ENCODE results near the gene SZRD1.

SZRD1 gene

DNA sequence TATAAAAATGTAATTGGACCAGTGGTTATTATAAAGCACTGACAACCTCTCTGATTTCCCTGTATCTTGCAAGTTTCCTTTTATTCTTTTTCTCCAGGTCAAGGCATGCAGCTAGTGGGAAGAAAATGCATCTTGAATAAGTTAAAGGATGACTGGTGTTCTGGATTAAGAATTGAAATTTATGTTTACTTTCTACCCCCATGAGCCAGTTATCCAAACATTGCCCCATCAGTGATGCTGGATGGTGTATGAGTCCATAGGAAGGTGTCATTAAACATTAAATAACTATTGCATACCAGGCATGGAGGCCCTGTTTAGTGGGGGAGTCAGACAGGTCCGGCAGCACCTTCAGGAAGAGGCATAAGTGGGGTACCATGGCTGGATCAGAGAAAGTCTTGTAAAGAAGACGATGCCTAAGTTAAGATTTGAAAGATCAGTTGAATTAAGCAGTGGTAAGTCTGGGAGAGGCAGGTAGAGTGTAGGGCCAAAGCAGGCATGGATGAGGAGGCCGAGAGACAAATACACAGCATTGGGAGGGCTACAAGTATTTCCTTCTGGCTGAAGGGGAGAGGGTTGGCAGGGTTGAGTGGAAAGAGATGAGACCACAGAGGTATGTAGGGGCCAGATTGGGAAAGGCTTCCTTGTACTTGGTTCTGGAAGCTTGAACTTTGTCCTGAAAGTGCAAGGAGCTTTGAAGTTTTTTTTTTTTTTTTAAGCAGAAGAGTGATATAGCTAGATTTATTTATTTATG is 5.7 kb downstream of the SZRD1 start:
- no peak for DNase-seq (ENCODE audit: low read depth, low spot score)
- CTCF ChIA-PET: interaction anchor here (0.6 to 3.3 kb wide), 4 partner anchors 16 to 69 kb away, joined by 4 to 10 read pairs (median 8); partner anchors contain the start of gene NECAP2
- no peak overlapping the region for H3K4me3 ChIP-seq (ENCODE audit: low read depth, low read length)
- TF ChIP-seq, protein P1, sequence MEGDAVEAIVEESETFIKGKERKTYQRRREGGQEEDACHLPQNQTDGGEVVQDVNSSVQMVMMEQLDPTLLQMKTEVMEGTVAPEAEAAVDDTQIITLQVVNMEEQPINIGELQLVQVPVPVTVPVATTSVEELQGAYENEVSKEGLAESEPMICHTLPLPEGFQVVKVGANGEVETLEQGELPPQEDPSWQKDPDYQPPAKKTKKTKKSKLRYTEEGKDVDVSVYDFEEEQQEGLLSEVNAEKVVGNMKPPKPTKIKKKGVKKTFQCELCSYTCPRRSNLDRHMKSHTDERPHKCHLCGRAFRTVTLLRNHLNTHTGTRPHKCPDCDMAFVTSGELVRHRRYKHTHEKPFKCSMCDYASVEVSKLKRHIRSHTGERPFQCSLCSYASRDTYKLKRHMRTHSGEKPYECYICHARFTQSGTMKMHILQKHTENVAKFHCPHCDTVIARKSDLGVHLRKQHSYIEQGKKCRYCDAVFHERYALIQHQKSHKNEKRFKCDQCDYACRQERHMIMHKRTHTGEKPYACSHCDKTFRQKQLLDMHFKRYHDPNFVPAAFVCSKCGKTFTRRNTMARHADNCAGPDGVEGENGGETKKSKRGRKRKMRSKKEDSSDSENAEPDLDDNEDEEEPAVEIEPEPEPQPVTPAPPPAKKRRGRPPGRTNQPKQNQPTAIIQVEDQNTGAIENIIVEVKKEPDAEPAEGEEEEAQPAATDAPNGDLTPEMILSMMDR (IDR thresholded peaks at IDR 0.05; ENCODE audit: insufficient read depth, low read length, missing control alignments): no peak
- POLR2A ChIA-PET: interaction anchor here (1.5 kb wide), 1 partner anchor 13 kb away, joined by 3 read pairs; no protein-coding TSS in a partner anchor

DNA sequence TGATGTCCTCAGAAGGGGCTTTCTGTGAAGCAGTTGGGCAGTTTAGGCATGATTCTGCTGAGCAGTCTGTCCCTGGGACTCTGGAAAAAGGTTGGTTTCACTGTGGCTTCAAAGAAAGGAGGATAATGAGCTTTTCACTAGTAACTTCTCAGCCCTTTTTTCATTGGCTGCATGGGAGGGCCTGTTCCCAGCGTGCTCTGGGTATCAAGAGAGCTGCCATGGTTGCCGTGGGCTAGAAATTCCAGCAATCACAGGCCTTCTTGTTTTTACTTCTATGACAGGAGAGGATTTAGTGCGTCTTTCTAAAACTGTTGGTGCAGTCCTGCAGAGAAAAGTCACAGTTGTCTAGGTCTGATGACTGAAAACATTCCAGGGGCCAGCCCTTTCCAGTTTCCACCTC is 7.2 kb downstream of the SZRD1 start:
- DNase-seq (ENCODE audit: low read depth, low spot score): no peak
- POLR2A ChIA-PET: interaction anchor here (0.8 to 1.3 kb wide), 2 partner anchors 18 to 22 kb away, joined by 3 read pairs; no protein-coding TSS in a partner anchor
- CTCF ChIA-PET: interaction anchor here (0.7 to 3.3 kb wide), 4 partner anchors 9 to 66 kb away, joined by 3 to 10 read pairs (median 6); partner anchors contain the start of gene NECAP2
- TF ChIP-seq, protein P1 (IDR thresholded peaks at IDR 0.05; ENCODE audit: insufficient read depth, low read length, missing control alignments): no peak
- H3K4me3 ChIP-seq (ENCODE audit: low read depth, low read length): no peak overlapping the region

DNA sequence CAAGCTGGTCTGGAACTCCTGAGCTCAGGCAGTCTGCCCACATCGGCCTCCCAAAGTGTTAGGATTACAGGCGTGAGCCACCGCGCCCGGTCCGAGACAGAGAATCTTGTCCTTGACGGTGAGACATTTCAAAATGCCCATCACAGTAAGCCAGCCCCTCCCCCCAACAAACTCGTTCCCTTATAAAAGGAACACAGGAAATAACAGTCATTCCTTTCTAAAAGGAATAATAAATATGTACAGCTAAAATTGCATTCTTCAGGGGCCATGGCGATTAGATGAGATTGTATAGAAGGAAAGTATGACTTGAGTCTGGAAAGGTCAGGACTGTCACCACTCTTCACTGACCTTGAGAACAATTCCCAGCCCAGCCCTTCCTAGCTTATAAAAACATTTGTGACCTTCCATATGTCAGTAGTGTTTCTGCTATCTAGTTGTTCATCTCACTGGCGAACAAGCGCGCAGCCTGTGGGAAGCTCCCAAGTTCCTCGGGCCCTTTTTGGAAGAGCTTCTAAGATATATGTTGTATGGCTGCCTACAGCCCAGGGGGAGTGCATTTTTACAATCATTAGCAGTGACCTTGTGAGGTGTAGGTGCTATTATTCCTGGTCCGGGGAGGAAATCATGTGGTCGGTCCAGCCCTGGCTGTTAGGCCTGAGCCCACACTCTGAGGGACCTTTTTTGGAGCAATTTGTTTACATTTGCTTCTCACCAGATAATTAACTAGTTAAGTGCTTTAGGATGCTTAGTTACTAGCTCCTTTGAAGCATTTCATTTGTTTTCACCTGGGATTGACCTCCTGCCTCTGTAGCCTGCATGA is 8.7 kb downstream of the SZRD1 start:
- H3K4me3 ChIP-seq (ENCODE audit: low read depth, low read length): no peak overlapping the region
- POLR2A ChIA-PET: interaction anchor here (0.6 kb wide), 1 partner anchor 39 kb away, joined by 3 read pairs; no protein-coding TSS in a partner anchor
- TF ChIP-seq, protein P1 (IDR thresholded peaks at IDR 0.05; ENCODE audit: insufficient read depth, low read length, missing control alignments): no peak
- CTCF ChIA-PET: interaction anchor here (0.9 to 3.3 kb wide), 6 partner anchors 10 to 293 kb away, joined by 3 to 10 read pairs (median 4); partner anchors contain the start of genes FBXO42 and NECAP2
- DNase-seq (ENCODE audit: low read depth, low spot score): no peak

DNA sequence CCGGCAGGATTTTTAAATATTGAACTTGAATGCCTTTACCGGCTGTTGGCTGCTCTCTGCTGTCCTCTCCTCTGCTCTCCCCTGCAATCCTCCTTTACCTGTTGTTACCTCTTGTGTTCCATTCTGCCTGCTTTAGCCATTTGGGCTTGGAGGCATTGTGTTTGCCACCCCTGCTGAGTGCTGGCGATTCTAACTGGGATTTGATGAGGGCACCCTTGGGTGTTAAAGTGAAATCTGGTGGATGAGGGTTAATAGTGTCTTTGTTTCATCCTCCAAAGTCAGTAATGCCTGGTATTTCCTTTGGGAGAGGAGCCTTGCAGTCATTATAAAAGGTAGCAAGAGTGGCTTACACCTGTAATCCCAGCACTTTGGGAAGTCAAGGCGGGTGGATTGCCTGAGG is 9.9 kb downstream of the SZRD1 start:
- CTCF ChIA-PET: no interaction called here
- POLR2A ChIA-PET: no interaction called here
- H3K4me3 ChIP-seq (ENCODE audit: low read depth, low read length): no peak overlapping the region
- TF ChIP-seq, protein P1 (IDR thresholded peaks at IDR 0.05; ENCODE audit: insufficient read depth, low read length, missing control alignments): no peak
- DNase-seq (ENCODE audit: low read depth, low spot score): no peak

DNA sequence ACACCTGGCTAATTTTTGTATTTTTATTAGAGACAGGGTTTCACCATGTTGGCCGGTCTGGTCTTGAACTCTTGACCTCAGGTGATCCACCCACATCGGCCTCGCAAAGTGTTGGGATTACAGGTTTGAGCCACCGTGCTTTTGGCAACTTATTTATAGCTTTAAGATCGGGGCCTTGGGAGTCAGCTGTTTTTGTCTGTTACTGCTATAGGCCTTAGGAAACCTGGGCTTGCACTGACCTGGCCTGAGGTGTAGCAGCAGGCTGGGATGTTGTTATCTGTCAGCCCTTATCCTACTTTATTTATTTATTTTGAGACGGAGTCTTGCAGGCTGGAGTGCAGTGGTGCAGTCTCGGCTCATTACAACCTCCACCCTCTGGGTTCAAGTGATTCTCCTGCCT is 11.4 kb downstream of the SZRD1 start:
- H3K4me3 ChIP-seq (ENCODE audit: low read depth, low read length): no peak overlapping the region
- ChIA-PET POLR2A (no interaction called here), CTCF (no interaction called here)
- DNase-seq (ENCODE audit: low read depth, low spot score): no peak
- TF ChIP-seq, protein P1 (IDR thresholded peaks at IDR 0.05; ENCODE audit: insufficient read depth, low read length, missing control alignments): no peak

DNA sequence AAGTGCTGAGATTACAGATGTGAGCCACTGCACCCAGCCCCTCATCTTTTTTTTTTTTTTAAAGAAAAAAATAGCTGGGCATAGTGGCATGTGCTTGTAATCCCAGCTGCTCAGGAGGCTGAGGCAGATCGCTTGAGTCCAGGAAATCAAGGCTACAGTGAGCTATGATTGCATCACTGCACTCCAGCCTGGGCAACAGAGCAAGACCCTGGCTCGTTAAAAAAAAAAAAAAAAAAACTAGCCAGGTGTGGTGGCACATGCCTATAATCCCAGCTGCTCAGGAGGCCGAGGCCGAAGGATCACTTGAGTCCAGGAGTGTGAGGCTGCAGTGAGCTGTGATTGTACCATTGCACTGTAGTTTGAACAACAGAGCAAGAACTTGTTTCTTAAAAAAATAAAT is 13.8 kb downstream of the SZRD1 start:
- no peak overlapping the region for H3K4me3 ChIP-seq (ENCODE audit: low read depth, low read length)
- POLR2A ChIA-PET: interaction anchor here (0.5 kb wide), 1 partner anchor 51 kb away, joined by 4 read pairs; no protein-coding TSS in a partner anchor
- no peak for DNase-seq (ENCODE audit: low read depth, low spot score)
- CTCF ChIA-PET: interaction anchor here (1.4 kb wide), 1 partner anchor 137 kb away, joined by 3 read pairs; no protein-coding TSS in a partner anchor
- TF ChIP-seq, protein P1 (IDR thresholded peaks at IDR 0.05; ENCODE audit: insufficient read depth, low read length, missing control alignments): no peak
